Ovary (tissue), 3 donors: ENCODE measurements around the gene CYTL1.

Experiments
- EP300 ChIP-seq: sonication (generic); formaldehyde crosslinking; IDR thresholded peaks from one replicate; pipeline ENCODE4 v1.6.1; 2017; ENCODE audit warnings: antibody characterized with exemption
- TF ChIP-seq, protein P1 (sequence below), 3 donors: fragments of 450-650 bp in 2 of 3; fragments of 200-600 bp in 1 of 3; IDR thresholded peaks; one replicate each; pipeline versions ENCODE4 v1.5.1 to v1.8.0; 2016 to 2022; ENCODE audit warnings: antibody characterized with exemption in 3 of 3, mild to moderate bottlenecking in 1 of 3
- donor health status: DM: no; HTN: no; CAD: no.

DNA sequence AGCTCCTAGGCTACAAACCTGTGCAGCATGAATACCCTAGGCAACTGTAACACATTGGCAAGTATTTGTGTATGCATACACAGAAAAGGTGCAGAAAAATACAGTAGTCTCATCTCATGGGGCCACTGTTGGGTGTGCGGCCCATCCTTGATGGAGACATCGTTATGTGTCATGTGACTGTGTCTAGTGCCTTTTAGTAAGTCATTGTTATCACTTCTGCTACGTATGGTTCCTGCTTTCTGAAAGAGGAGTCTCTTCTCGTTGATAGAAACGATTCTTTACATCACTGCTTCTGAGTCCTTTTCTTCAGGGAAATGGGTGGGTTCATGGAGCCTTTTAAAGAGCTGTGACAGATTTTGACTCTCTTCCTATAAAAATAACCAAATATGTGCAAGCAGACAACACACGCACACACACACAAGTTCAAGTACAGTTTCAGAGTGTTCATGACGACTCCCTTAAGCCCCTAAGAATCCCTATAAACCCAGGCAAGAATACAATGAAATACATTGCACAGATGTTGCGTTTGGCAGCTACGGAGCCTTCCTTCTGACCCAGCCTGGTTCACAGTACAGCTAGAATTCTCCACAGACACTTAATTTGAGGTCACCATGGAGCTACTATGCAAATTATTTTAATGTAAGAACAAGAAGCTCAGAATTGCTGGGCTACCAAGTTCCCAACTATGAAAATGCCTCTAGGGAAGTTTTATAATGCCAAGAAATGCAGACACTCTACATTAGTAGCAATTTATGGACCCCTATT lies 21.8 kb upstream of the CYTL1 start:
- TF ChIP-seq, protein P1, sequence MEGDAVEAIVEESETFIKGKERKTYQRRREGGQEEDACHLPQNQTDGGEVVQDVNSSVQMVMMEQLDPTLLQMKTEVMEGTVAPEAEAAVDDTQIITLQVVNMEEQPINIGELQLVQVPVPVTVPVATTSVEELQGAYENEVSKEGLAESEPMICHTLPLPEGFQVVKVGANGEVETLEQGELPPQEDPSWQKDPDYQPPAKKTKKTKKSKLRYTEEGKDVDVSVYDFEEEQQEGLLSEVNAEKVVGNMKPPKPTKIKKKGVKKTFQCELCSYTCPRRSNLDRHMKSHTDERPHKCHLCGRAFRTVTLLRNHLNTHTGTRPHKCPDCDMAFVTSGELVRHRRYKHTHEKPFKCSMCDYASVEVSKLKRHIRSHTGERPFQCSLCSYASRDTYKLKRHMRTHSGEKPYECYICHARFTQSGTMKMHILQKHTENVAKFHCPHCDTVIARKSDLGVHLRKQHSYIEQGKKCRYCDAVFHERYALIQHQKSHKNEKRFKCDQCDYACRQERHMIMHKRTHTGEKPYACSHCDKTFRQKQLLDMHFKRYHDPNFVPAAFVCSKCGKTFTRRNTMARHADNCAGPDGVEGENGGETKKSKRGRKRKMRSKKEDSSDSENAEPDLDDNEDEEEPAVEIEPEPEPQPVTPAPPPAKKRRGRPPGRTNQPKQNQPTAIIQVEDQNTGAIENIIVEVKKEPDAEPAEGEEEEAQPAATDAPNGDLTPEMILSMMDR (IDR thresholded peaks at IDR 0.05), result no peak
- TF ChIP-seq EP300, result no peak
